Measurements from ENCODE around the gene OLFML2B. TPM values are rescaled to one million over a fixed set of nuclear protein-coding genes. Genes with fewer than 3 reads are reported as not detected.

OLFML2B gene
- total RNA-seq, 1 experiment from 2014 or later, result 1.4 TPM

DNA sequence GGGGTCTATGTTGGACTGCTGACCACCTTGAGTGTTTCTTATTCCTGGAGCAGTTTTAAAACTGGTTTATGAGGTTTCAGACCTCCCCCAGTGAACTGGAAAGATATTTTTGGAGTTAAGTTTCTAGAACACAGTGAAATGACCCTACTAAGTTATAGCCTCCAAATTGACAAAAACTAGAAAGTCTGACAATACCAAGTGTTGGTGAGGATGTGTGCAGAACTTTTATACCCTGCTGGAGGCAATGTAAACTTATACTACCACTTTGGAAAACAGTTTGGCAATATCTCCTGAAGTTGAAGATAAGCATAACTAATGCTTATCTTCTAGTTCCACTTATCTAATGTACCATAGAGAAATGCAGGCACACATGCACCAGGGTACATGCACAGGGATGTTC is 10.4 kb downstream of the OLFML2B start:
- H3K27ac Mint-ChIP-seq, result no peak overlapping the region
- TF ChIP-seq, protein P1, sequence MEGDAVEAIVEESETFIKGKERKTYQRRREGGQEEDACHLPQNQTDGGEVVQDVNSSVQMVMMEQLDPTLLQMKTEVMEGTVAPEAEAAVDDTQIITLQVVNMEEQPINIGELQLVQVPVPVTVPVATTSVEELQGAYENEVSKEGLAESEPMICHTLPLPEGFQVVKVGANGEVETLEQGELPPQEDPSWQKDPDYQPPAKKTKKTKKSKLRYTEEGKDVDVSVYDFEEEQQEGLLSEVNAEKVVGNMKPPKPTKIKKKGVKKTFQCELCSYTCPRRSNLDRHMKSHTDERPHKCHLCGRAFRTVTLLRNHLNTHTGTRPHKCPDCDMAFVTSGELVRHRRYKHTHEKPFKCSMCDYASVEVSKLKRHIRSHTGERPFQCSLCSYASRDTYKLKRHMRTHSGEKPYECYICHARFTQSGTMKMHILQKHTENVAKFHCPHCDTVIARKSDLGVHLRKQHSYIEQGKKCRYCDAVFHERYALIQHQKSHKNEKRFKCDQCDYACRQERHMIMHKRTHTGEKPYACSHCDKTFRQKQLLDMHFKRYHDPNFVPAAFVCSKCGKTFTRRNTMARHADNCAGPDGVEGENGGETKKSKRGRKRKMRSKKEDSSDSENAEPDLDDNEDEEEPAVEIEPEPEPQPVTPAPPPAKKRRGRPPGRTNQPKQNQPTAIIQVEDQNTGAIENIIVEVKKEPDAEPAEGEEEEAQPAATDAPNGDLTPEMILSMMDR (conservative IDR thresholded peaks at IDR 0.05), result no peak
- Histone ChIP-seq H3K79me1 (ENCODE audit: insufficient read depth, low read depth, low read length, poor library complexity, severe bottlenecking) (no peaks in the 10 kb centered on the region), H3K18ac (ENCODE audit: insufficient read length, low read depth, low read length) (no peak overlapping the region), H4K20me1 (ENCODE audit: control insufficient read depth, insufficient read depth, insufficient read length) (no peaks in the 10 kb centered on the region), H2BK15ac (ENCODE audit: low read depth, low read length) (no peak overlapping the region), H3K4me1 (ENCODE audit: insufficient read depth, low read length) (peaks cover 3% of the 10 kb centered on the region), H3K23ac (ENCODE audit: insufficient read length, low read depth, low read length) (no peak overlapping the region), H2BK120ac (ENCODE audit: low read depth, low read length, poor library complexity, severe bottlenecking) (no peak overlapping the region), H3T11ph (ENCODE audit: low read length) (no peak overlapping the region), H3K9me3 (ENCODE audit: control insufficient read depth, low read depth, low read length) (no peaks in the 10 kb centered on the region), H4K5ac (ENCODE audit: insufficient read length, low read depth, low read length) (no peak overlapping the region), H2BK20ac (ENCODE audit: low read depth, low read length, poor library complexity, severe bottlenecking) (no peak overlapping the region), H3K27me3 (ENCODE audit: insufficient read depth, low read length) (no peaks in the 10 kb centered on the region), H3K4me2 (ENCODE audit: insufficient read depth, insufficient read length, low read length) (no peak overlapping the region), H2AK5ac (ENCODE audit: insufficient read length, low read length) (no peak overlapping the region), H4K8ac (replicated peaks; ENCODE audit: insufficient read length, low read depth, low read length) (no peak overlapping the region), H3K9ac (ENCODE audit: extremely low read depth, insufficient read length, low read length) (no peak overlapping the region), H2BK12ac (ENCODE audit: insufficient read length, low read depth, low read length) (no peak overlapping the region), H3K4ac (ENCODE audit: low read depth, low read length) (no peak overlapping the region), H4K91ac (ENCODE audit: insufficient read length, low read depth, low read length) (no peak overlapping the region), H3K79me2 (ENCODE audit: insufficient read depth, low read length) (no peaks in the 10 kb centered on the region), H3K56ac (ENCODE audit: insufficient read length, low read depth, low read length) (no peak overlapping the region), H3K14ac (ENCODE audit: insufficient read depth, low read length) (no peak overlapping the region), H3K23me2 (ENCODE audit: insufficient read length, low read depth, low read length, poor library complexity, severe bottlenecking) (no peaks in the 10 kb centered on the region), H2BK5ac (ENCODE audit: insufficient read length, low read length) (no peak overlapping the region), H3K27ac (ENCODE audit: insufficient read length, low read depth, low read length) (no peak overlapping the region), H2AFZ (ENCODE audit: low read length) (no peak overlapping the region)
- H3K27me3 Mint-ChIP-seq (ENCODE audit: low read depth), result no peaks in the 10 kb centered on the region
- peaks cover 0 to 7% (median 1%) of the 10 kb centered on the region in 3 experiments; a peak in 4 of 7 replicates for H3K36me3 Mint-ChIP-seq (ENCODE audit: insufficient read depth in 1 of 3, low read depth in 3 of 3)
- no peak overlapping the region for H3K4me3 Mint-ChIP-seq
- DNase-seq, result no peak
- peaks cover 18% of the 10 kb centered on the region in 2 experiments for H3K4me1 Mint-ChIP-seq
- peaks cover 2 to 8% of the 10 kb centered on the region in 2 experiments; a peak in 1 of 5 replicates for H3K9me3 Mint-ChIP-seq

Measured in H9 (cell line).